ENCODE measurements around the gene TREML4. TPM values are rescaled to one million over a fixed set of nuclear protein-coding genes. Genes with fewer than 3 reads are reported as not detected.

Gene TREML4
- total RNA-seq, 1 donor from 2014 or later, result not detected

- no peak overlapping the region for H3K4me3 ChIP-seq
- DNase-seq (ENCODE audit: extremely low spot score in 2 of 2), result no peak
- intact Hi-C loops (cut with DNase I), result no loop called here
- H3K27ac ChIP-seq, result no peak overlapping the region
- no peaks in the 10 kb centered on the region for H3K9me3 ChIP-seq
- no peaks in the 10 kb centered on the region for H3K4me1 ChIP-seq
- no peak for TF ChIP-seq POLR2A (IDR thresholded peaks at IDR 0.05)
- no peak for TF ChIP-seq POLR2AphosphoS5 (IDR thresholded peaks at IDR 0.05; ENCODE audit: insufficient read depth in 1 of 2, low read depth in 1 of 2)
- TF ChIP-seq, protein P1, sequence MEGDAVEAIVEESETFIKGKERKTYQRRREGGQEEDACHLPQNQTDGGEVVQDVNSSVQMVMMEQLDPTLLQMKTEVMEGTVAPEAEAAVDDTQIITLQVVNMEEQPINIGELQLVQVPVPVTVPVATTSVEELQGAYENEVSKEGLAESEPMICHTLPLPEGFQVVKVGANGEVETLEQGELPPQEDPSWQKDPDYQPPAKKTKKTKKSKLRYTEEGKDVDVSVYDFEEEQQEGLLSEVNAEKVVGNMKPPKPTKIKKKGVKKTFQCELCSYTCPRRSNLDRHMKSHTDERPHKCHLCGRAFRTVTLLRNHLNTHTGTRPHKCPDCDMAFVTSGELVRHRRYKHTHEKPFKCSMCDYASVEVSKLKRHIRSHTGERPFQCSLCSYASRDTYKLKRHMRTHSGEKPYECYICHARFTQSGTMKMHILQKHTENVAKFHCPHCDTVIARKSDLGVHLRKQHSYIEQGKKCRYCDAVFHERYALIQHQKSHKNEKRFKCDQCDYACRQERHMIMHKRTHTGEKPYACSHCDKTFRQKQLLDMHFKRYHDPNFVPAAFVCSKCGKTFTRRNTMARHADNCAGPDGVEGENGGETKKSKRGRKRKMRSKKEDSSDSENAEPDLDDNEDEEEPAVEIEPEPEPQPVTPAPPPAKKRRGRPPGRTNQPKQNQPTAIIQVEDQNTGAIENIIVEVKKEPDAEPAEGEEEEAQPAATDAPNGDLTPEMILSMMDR (IDR thresholded peaks at IDR 0.05), result no peak
- no peaks in the 10 kb centered on the region for H3K36me3 ChIP-seq
- H3K27me3 ChIP-seq, result no peaks in the 10 kb centered on the region
These were observed 36.6 kb upstream of the TREML4 start for GRCh38 chr6:41191569-41191968.

- no peaks in the 10 kb centered on the region for H3K4me1 ChIP-seq
- DNase-seq (ENCODE audit: extremely low spot score in 2 of 2), result peak in 1 of 2 donors; percentile 44
- H3K27me3 ChIP-seq, result no peaks in the 10 kb centered on the region
- intact Hi-C loops (cut with DNase I), result no loop called here
- TF ChIP-seq POLR2A (IDR thresholded peaks at IDR 0.05) (no peak), POLR2AphosphoS5 (IDR thresholded peaks at IDR 0.05; ENCODE audit: insufficient read depth in 1 of 2, low read depth in 1 of 2) (no peak)
- TF ChIP-seq, protein P1 (IDR thresholded peaks at IDR 0.05), result no peak
- H3K9me3 ChIP-seq, result no peaks in the 10 kb centered on the region
- H3K4me3 ChIP-seq, result no peak overlapping the region
- H3K27ac ChIP-seq, result no peak overlapping the region
- no peaks in the 10 kb centered on the region for H3K36me3 ChIP-seq
These were observed 34.9 kb upstream of the TREML4 start for GRCh38 chr6:41193171-41193734.

- no peaks in the 10 kb centered on the region for H3K27me3 ChIP-seq
- no peaks in the 10 kb centered on the region for H3K9me3 ChIP-seq
- H3K36me3 ChIP-seq, result no peaks in the 10 kb centered on the region
- H3K27ac ChIP-seq, result no peak overlapping the region
- no peak overlapping the region for H3K4me3 ChIP-seq
- TF ChIP-seq POLR2A (IDR thresholded peaks at IDR 0.05) (no peak), POLR2AphosphoS5 (IDR thresholded peaks at IDR 0.05; ENCODE audit: insufficient read depth in 1 of 2, low read depth in 1 of 2) (no peak)
- TF ChIP-seq, protein P1 (IDR thresholded peaks at IDR 0.05), result no peak
- intact Hi-C loops (cut with DNase I), result no loop called here
- H3K4me1 ChIP-seq, result no peaks in the 10 kb centered on the region
- peak in 1 of 2 donors; percentile 18 for DNase-seq (ENCODE audit: extremely low spot score in 2 of 2)
These were observed 34.3 kb upstream of the TREML4 start for GRCh38 chr6:41193884-41194283.

DNA sequence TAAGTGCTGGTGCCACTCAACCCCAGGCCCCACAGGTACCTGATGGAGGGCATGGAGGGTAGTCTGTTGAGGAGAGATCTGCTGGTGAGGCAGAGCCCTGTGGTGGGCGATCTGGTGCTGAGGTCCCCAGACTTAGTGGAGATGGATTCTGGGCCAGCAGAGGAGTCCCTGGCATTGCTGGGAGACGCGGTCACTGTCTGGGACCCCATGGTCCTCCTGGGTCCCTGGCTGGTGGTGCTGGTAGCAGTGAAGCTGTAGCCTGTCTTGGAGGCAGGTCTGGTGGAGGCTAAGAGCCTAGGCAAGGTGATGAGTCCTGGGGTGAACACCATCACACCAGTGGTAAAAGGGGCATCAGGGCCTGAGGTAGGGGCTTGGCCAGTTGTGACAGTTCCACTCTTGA is 33.8 kb upstream of the TREML4 start:
- H3K9me3 ChIP-seq, result no peaks in the 10 kb centered on the region
- no peaks in the 10 kb centered on the region for H3K27me3 ChIP-seq
- H3K4me1 ChIP-seq, result no peaks in the 10 kb centered on the region
- DNase-seq (ENCODE audit: extremely low spot score in 2 of 2), result no peak
- no peak overlapping the region for H3K4me3 ChIP-seq
- TF ChIP-seq POLR2AphosphoS5 (IDR thresholded peaks at IDR 0.05; ENCODE audit: insufficient read depth in 1 of 2, low read depth in 1 of 2) (no peak), POLR2A (IDR thresholded peaks at IDR 0.05) (no peak)
- TF ChIP-seq, protein P1 (IDR thresholded peaks at IDR 0.05), result no peak
- H3K27ac ChIP-seq, result no peak overlapping the region
- H3K36me3 ChIP-seq, result no peaks in the 10 kb centered on the region
- intact Hi-C loops (cut with DNase I), result no loop called here

DNA sequence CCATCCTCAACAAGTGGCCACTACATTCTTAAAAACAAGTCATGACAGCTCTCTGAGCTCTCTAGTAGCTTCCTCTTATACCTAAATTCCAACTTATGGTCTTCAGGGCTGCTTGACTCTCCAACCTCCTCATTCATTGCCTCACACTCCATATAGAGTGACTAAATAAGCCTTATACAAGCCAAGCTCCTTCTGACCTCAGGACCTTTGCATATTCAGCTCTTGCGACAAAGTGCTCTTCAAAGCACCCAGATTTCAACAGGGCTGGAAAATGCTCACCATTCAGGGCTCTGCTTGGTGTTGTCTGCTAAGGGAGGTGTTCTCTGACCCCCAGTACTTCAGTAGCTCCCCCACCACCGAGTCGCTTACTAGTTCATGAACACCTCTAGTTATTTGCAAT is 30.9 kb upstream of the TREML4 start:
- Histone ChIP-seq H3K9me3 (no peaks in the 10 kb centered on the region), H3K36me3 (no peaks in the 10 kb centered on the region), H3K4me3 (no peak overlapping the region), H3K27me3 (no peaks in the 10 kb centered on the region), H3K4me1 (no peaks in the 10 kb centered on the region), H3K27ac (no peak overlapping the region)
- peak in 1 of 2 donors; percentile 44 for DNase-seq (ENCODE audit: extremely low spot score in 2 of 2)
- TF ChIP-seq, protein P1 (IDR thresholded peaks at IDR 0.05), result no peak
- TF ChIP-seq POLR2AphosphoS5 (IDR thresholded peaks at IDR 0.05; ENCODE audit: insufficient read depth in 1 of 2, low read depth in 1 of 2) (no peak), POLR2A (IDR thresholded peaks at IDR 0.05) (no peak)
- intact Hi-C loops (cut with DNase I), result no loop called here
